HL-60 (cell line): Measurements from ENCODE around the gene CEP128.

ENCODE experiments used
- DNase-seq, 2 experiments: peaks; one replicate each; pipeline ENCODE4 v3.0.0-alpha.2; 2010 to 2020; ENCODE audit warnings: low read depth in 1 of 2, low spot score in 1 of 2
- H3K27ac ChIP-seq: fragments of 250-450 bp; sonication (Bioruptor Pico); replicated peaks from 2 replicates; pipeline ENCODE4 v1.5.1; 2020; ENCODE audit warnings: mild to moderate bottlenecking, moderate library complexity
- H3K27me3 ChIP-seq: fragments of 250-450 bp; sonication (Bioruptor Pico); 2 replicates; pipeline ENCODE4 v1.5.1; 2021; ENCODE audit warnings: mild to moderate bottlenecking, moderate library complexity; ENCODE audit not compliant: insufficient read depth, poor library complexity, severe bottlenecking
- H3K4me3 ChIP-seq: replicated peaks from 2 replicates; pipeline ENCODE4 v1.5.1; 2011; ENCODE audit warnings: mild to moderate bottlenecking, control low read depth, low read length; ENCODE audit not compliant: insufficient read depth
- GABPA ChIP-seq: IDR thresholded peaks from 2 replicates; pipeline ENCODE4 v1.6.1; 2012; ENCODE audit warnings: low read depth
- POLR2AphosphoS5 ChIP-seq: IDR thresholded peaks from 2 replicates; pipeline ENCODE4 v1.6.1; 2012; ENCODE audit warnings: low read depth
- SPI1 ChIP-seq: IDR thresholded peaks from 2 replicates; pipeline ENCODE4 v1.6.1; 2012; ENCODE audit warnings: low read depth, mild to moderate bottlenecking, borderline replicate concordance
- TF ChIP-seq, protein P1 (sequence below): IDR thresholded peaks from 2 replicates; pipeline ENCODE4 v1.6.1; 2012; ENCODE audit warnings: low read depth; ENCODE audit not compliant: insufficient replicate concordance
- TF ChIP-seq, protein P2 (sequence below): IDR thresholded peaks from one replicate; pipeline ENCODE4 v1.5.1; 2011; ENCODE audit warnings: low read length, control low read depth, inconsistent platforms; ENCODE audit not compliant: insufficient read depth

CEP128 gene

GRCh38 chr14:80867091-80867490 is 74.4 kb downstream of the CEP128 start:
- DNase-seq, result no peak
- H3K27ac ChIP-seq, result no peak overlapping the region
- no peak overlapping the region for H3K4me3 ChIP-seq
- no peak for TF ChIP-seq POLR2AphosphoS5
- no peak for TF ChIP-seq SPI1
- TF ChIP-seq, protein P1, sequence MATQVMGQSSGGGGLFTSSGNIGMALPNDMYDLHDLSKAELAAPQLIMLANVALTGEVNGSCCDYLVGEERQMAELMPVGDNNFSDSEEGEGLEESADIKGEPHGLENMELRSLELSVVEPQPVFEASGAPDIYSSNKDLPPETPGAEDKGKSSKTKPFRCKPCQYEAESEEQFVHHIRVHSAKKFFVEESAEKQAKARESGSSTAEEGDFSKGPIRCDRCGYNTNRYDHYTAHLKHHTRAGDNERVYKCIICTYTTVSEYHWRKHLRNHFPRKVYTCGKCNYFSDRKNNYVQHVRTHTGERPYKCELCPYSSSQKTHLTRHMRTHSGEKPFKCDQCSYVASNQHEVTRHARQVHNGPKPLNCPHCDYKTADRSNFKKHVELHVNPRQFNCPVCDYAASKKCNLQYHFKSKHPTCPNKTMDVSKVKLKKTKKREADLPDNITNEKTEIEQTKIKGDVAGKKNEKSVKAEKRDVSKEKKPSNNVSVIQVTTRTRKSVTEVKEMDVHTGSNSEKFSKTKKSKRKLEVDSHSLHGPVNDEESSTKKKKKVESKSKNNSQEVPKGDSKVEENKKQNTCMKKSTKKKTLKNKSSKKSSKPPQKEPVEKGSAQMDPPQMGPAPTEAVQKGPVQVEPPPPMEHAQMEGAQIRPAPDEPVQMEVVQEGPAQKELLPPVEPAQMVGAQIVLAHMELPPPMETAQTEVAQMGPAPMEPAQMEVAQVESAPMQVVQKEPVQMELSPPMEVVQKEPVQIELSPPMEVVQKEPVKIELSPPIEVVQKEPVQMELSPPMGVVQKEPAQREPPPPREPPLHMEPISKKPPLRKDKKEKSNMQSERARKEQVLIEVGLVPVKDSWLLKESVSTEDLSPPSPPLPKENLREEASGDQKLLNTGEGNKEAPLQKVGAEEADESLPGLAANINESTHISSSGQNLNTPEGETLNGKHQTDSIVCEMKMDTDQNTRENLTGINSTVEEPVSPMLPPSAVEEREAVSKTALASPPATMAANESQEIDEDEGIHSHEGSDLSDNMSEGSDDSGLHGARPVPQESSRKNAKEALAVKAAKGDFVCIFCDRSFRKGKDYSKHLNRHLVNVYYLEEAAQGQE, result no peak
- TF ChIP-seq, protein P2, sequence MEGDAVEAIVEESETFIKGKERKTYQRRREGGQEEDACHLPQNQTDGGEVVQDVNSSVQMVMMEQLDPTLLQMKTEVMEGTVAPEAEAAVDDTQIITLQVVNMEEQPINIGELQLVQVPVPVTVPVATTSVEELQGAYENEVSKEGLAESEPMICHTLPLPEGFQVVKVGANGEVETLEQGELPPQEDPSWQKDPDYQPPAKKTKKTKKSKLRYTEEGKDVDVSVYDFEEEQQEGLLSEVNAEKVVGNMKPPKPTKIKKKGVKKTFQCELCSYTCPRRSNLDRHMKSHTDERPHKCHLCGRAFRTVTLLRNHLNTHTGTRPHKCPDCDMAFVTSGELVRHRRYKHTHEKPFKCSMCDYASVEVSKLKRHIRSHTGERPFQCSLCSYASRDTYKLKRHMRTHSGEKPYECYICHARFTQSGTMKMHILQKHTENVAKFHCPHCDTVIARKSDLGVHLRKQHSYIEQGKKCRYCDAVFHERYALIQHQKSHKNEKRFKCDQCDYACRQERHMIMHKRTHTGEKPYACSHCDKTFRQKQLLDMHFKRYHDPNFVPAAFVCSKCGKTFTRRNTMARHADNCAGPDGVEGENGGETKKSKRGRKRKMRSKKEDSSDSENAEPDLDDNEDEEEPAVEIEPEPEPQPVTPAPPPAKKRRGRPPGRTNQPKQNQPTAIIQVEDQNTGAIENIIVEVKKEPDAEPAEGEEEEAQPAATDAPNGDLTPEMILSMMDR, result no peak
- no peak for TF ChIP-seq GABPA
- no peaks in the 10 kb centered on the region for H3K27me3 ChIP-seq

- H3K27me3 ChIP-seq, result no peaks in the 10 kb centered on the region
- TF ChIP-seq, protein P2, result no peak
- TF ChIP-seq, protein P1, result no peak
- TF ChIP-seq POLR2AphosphoS5 (no peak), GABPA (no peak), SPI1 (no peak)
Observed at GRCh38 chr14:80865565-80865964, 76.0 kb downstream of the CEP128 start.

GRCh38 chr14:80862983-80863382 is 78.6 kb downstream of the CEP128 start:
- Histone ChIP-seq H3K4me3 (no peak overlapping the region), H3K27me3 (no peaks in the 10 kb centered on the region), H3K27ac (no peak overlapping the region)
- no peak for DNase-seq
- TF ChIP-seq GABPA (no peak), SPI1 (no peak), POLR2AphosphoS5 (no peak)
- TF ChIP-seq, protein P2, result no peak
- TF ChIP-seq, protein P1, result no peak

More at GRCh38 chr14:80865565-80865964, 76.0 kb downstream of the CEP128 start:
- no peak overlapping the region for H3K4me3 ChIP-seq
- DNase-seq, result no peak
- H3K27ac ChIP-seq, result no peak overlapping the region
